Measurements from ENCODE around the gene OR9A2. TPM values are rescaled to one million over a fixed set of nuclear protein-coding genes. Genes with fewer than 3 reads are reported as not detected.

The OR9A2 gene
- total and polyA plus RNA-seq, 10 of the 15 experiments (the other 5 are each of a cell fraction or from before 2014, with no cell fraction given) = not detected

DNA sequence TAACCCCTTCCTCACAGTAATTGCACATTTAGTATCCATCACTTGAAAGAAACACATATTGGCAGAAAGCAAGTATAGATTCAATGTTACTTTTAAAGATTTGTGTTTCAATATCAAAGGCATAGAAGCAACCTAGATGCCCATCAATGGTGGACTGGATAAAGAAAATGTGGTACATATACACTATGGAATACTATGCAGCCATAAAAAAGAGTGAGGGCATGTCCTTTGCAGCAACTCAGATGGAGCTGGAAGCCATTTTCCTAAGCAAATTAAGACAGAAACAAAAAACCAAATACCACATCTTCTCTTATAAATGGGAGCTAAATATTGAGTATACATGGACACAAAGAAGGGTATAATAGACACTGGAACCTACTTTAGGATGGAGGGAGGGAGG is 28.8 kb upstream of the OR9A2 start:
- FAIRE-seq = no peak
- CTCF ChIA-PET = no interaction called here
- in situ Hi-C loops (cut with MboI) = no loop called here

More for the DNA sequence above, 28.8 kb upstream of the OR9A2 start:
- Histone ChIP-seq H3K4me1 (ENCODE audit: control insufficient read depth, insufficient read depth, low read length) (no peaks in the 10 kb centered on the region), H3K79me2 (ENCODE audit: control insufficient read depth, insufficient read depth, low read length) (no peaks in the 10 kb centered on the region), H3K9me3 (replicated peaks; ENCODE audit: control insufficient read depth, insufficient read depth, low read length) (no peaks in the 10 kb centered on the region), H3K27me3 (replicated peaks in 1 of 2; ENCODE audit: control insufficient read depth in 2 of 2, insufficient read depth in 2 of 2, low read length in 1 of 2) (no peaks in the 10 kb centered on the region), H2AFZ (ENCODE audit: control insufficient read depth, low read depth, low read length) (no peak overlapping the region), H3K4me3 (no peak overlapping the region), H3K27ac (ENCODE audit: control insufficient read depth, insufficient read depth) (no peak overlapping the region), H3K36me3 (ENCODE audit: control insufficient read depth in 2 of 2, insufficient read depth in 2 of 2, low read length in 1 of 2) (no peaks in the 10 kb centered on the region), H3K4me2 (ENCODE audit: control insufficient read depth, insufficient read depth) (no peak overlapping the region), H4K20me1 (ENCODE audit: control insufficient read depth, insufficient read depth) (no peaks in the 10 kb centered on the region), H3K9ac (ENCODE audit: control insufficient read depth, insufficient read depth, low read length) (no peak overlapping the region)
- POLR2A ChIA-PET = no interaction called here
- RAD21 ChIA-PET (ENCODE audit: unreplicated experiment) = no interaction called here
- TF ChIP-seq MEF2A (IDR thresholded peaks at IDR 0.05; ENCODE audit: insufficient read depth, low read depth, low read length) (no peak), ESRRA (IDR thresholded peaks at IDR 0.05; ENCODE audit: low read length) (no peak), JUND (IDR thresholded peaks at IDR 0.05; ENCODE audit: low read depth, low read length) (no peak), YY1 (IDR thresholded peaks at IDR 0.05; ENCODE audit: low read depth, low read length) (no peak), MEF2B (IDR thresholded peaks at IDR 0.05; ENCODE audit: partially characterized antibody, poor library complexity, severe bottlenecking) (no peak), TBL1XR1 (IDR thresholded peaks at IDR 0.05; ENCODE audit: low read depth, low read length) (no peak), NR2F1 (conservative IDR thresholded peaks at IDR 0.05) (no peak), DPF2 (IDR thresholded peaks at IDR 0.05) (no peak), MYB (IDR thresholded peaks at IDR 0.05; ENCODE audit: borderline replicate concordance, low read depth, low read length) (no peak), ZZZ3 (IDR thresholded peaks at IDR 0.05; ENCODE audit: control insufficient read depth, insufficient read length, low read depth) (no peak), CEBPB (IDR thresholded peaks at IDR 0.05; ENCODE audit: borderline replicate concordance in 1 of 2, low read depth in 2 of 2, low read length in 2 of 2) (no peak), RBBP5 (conservative IDR thresholded peaks at IDR 0.05) (no peak)
- TF ChIP-seq, protein P1, sequence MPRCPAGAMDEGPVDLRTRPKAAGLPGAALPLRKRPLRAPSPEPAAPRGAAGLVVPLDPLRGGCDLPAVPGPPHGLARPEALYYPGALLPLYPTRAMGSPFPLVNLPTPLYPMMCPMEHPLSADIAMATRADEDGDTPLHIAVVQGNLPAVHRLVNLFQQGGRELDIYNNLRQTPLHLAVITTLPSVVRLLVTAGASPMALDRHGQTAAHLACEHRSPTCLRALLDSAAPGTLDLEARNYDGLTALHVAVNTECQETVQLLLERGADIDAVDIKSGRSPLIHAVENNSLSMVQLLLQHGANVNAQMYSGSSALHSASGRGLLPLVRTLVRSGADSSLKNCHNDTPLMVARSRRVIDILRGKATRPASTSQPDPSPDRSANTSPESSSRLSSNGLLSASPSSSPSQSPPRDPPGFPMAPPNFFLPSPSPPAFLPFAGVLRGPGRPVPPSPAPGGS (IDR thresholded peaks at IDR 0.05; ENCODE audit: borderline replicate concordance, insufficient read depth, low read depth, low read length, poor library complexity, severe bottlenecking) = no peak
- TF ChIP-seq, protein P2, sequence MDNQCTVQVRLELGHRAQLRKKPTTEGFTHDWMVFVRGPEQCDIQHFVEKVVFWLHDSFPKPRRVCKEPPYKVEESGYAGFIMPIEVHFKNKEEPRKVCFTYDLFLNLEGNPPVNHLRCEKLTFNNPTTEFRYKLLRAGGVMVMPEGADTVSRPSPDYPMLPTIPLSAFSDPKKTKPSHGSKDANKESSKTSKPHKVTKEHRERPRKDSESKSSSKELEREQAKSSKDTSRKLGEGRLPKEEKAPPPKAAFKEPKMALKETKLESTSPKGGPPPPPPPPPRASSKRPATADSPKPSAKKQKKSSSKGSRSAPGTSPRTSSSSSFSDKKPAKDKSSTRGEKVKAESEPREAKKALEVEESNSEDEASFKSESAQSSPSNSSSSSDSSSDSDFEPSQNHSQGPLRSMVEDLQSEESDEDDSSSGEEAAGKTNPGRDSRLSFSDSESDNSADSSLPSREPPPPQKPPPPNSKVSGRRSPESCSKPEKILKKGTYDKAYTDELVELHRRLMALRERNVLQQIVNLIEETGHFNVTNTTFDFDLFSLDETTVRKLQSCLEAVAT (IDR thresholded peaks at IDR 0.05) = no peak
- TF ChIP-seq, protein P3, sequence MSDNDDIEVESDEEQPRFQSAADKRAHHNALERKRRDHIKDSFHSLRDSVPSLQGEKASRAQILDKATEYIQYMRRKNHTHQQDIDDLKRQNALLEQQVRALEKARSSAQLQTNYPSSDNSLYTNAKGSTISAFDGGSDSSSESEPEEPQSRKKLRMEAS (IDR thresholded peaks at IDR 0.05; ENCODE audit: low read depth, low read length) = no peak
- DNase-seq (ENCODE audit: low read depth, low spot score) (no peak), ATAC-seq (no peak)
- SMC1A ChIA-PET (ENCODE audit: uncharacterized antibody, unreplicated experiment) = no interaction called here
- BruUV-seq (replicated peaks) = no TSS peak
- intact Hi-C loops (cut with micrococcal nuclease; ENCODE audit: unreplicated experiment) = no loop called here
